Activated naive CD4-positive, alpha-beta T cell treated with anti-CD3 and anti-CD28 coated beads, Interleukin-2, amount 50 U/mL, for 72 hours (primary cell): ENCODE data around the gene RBMS1. TPM values are rescaled to one million over a fixed set of nuclear protein-coding genes. Genes with fewer than 3 reads are reported as not detected.
"Not testable (repeated sequence)": the region's sequence is repeated elsewhere in the genome, so short reads cannot be mapped to it uniquely, and the experiment has no call there.

ENCODE experiments used
- ATAC-seq, 2 donors: fragments of 150-1000 bp; cut with Tn5 transposase; 2 replicates each; pipeline ENCODE4 v1.10.0; 2021; ENCODE audit warnings: mild to moderate bottlenecking in 2 of 2, moderate library complexity in 2 of 2
- DNase-seq, 2 donors: peaks; one replicate each; pipeline ENCODE4 v3.0.0; 2021 to 2022; ENCODE audit warnings: low spot score in 2 of 2
- H3K27ac Mint-ChIP-seq, 2 donors: one replicate each; pipeline ENCODE4 v1.8.0; 2022; ENCODE audit warnings: mild to moderate bottlenecking in 2 of 2, mixed read lengths in 2 of 2
- H3K36me3 Mint-ChIP-seq, 2 donors: one replicate each; pipeline ENCODE4 v1.8.0; 2022; ENCODE audit warnings: mixed read lengths in 2 of 2
- H3K9me3 Mint-ChIP-seq, 2 donors: one replicate each; pipeline ENCODE4 v1.8.0; 2022; ENCODE audit warnings: mixed read lengths in 2 of 2
- total RNA-seq, 2 donors: library from RNA; stranded (reverse); gene quantifications; one replicate each; pipeline ENCODE4 v1.2.3, GENCODE V29; 2022

Gene RBMS1
- total RNA-seq, 2 donors from 2014 or later, result 33.8 to 52.9 TPM

- no peaks in the 10 kb centered on the region for H3K9me3 Mint-ChIP-seq
- DNase-seq, result no peak
- H3K27ac Mint-ChIP-seq, result no peak overlapping the region
- H3K36me3 Mint-ChIP-seq, result peaks cover 0 to 18% of the 10 kb centered on the region in 2 donors
- ATAC-seq, result no peak
These were observed 33.3 kb downstream of the RBMS1 start for GRCh38 chr2:160460333-160460731.

DNA sequence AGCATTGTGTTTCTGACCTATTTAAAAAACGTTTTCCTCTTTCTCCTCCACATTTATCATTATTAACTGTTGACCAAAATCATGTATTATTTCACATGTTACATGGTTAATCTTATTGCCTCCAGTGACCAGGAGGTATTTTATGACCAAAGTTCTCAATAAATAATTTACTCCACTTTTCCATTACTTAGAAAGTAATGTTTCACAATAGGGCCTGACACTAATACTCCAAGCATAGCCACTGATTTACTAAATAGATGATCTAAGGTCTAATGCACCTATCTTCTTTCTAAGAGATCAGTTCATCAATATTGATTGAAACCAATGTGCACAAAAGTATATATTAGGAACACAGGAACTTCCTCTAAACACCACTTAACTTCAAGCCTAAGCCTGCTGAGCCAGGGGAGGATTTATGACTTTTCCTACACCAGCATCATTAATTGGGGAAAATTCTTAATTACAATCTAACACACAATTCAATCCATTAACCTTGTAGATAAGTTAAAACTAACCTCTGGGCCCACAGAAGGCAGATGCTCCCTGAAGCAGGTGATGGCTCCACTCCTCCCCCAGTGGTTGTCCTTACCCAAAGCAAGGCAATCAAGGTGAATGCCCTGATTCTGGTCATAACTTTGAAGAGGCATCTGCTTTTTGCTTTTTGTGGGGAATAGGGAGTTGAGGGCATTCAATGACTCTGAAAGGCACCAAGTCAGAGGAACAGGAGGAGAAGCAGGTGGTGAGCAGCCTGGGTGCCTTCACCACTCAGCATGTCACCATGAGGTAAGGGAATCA, 33.9 kb downstream of the RBMS1 start:
- no peak for DNase-seq
- ATAC-seq, result no peak
- peaks cover 0 to 18% of the 10 kb centered on the region in 2 donors for H3K36me3 Mint-ChIP-seq
- H3K9me3 Mint-ChIP-seq, result no peaks in the 10 kb centered on the region
- H3K27ac Mint-ChIP-seq, result no peak overlapping the region

DNA sequence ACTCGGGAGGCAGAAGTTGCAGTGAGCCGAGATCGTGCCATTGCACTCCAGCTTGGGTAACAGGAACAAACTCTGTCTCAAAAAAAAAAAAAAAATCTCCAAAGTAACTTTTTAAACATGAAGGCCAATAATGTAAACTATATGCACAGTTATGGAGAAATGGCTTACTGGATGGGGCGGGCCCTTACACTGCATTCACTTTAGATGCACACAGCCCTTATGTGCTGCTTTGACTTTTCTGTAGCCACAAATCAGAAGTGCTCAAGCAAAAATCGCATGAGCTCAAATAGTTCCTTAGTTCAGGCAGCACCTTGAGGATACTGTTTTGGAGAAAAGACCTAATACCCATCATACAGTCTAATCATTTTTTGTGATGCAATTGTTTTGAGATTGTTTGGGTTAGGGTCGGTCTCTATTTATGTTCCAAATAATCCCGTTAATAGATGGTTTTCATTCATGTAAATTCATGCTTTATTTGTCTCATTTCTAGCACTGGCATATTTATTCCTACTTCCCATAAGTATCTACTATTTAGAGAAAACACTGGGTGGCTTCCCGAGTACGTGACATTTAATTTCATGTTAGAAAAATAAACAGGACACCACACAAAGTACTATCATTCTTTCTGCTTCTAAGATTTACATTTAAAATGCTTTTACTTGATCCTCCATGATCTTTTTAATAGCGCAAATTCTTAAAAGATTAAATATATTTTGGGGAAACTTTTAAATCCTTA, 34.7 kb downstream of the RBMS1 start:
- ATAC-seq, result no peak
- Mint-ChIP-seq H3K27ac (no peak overlapping the region), H3K36me3 (peaks cover 0 to 18% of the 10 kb centered on the region in 2 donors), H3K9me3 (no peaks in the 10 kb centered on the region)
- no peak for DNase-seq

DNA sequence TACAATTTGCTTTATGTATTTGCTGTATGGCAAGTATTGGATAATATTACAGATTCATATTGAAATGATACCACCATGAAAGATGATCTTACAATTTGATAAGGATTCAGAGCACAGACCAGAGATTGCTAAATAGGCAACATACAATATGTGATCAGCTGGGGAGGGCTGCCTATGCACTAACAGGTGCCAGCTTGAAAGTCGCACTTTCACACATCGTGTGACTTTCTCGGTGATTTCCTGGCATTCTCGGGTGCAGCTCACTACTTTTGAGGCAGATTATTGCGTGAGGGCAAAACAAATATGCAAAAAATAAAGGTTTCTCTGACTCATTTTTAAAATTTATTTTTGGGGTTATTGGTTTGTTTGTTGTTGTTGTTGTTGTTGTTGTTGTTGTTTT, 36.0 kb downstream of the RBMS1 start:
- ATAC-seq, result peak in 1 of 2 donors; percentile 55
- no peak for DNase-seq
- no peaks in the 10 kb centered on the region for H3K9me3 Mint-ChIP-seq
- H3K27ac Mint-ChIP-seq, result peak overlapping the region in 1 of 2 donors; percentile 37
- peaks cover 0 to 18% of the 10 kb centered on the region in 2 donors for H3K36me3 Mint-ChIP-seq

DNA sequence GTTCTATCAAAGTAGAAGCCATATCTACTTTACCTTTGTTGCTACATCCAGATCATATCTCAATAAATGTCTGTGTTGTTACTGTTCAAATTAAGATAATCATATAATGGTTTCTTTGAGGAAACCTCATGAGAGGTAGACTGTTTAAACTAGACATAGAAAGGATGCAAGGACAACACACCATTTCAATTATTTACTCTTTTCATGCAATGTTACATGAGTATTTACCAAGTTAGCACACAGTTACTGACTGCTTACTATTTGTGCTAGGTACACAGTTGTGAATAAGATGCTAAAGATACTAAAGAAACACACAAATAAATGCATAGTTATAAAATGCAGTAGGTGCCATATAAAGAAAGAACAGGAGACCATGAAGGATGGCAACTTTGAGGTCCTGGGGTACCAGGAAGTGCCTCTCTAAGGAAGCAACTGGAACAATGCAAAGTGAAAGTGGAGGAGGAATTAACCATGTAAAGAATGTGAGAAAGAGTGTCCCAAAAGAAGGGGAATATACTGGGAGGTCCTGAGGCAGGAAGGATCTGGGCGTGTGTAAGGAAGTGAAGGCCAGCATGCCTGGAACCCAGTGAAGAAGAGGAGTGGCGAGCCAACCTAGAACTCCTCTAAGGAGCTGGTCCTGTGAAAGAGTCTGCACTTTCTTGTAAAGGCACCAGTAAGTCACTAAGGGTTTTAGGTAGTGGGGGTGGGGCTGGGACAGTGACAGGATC, 39.4 kb downstream of the RBMS1 start:
- Mint-ChIP-seq H3K36me3 (peaks cover 0 to 21% of the 10 kb centered on the region in 2 donors), H3K27ac (no peak overlapping the region), H3K9me3 (no peaks in the 10 kb centered on the region)
- DNase-seq (no peak), ATAC-seq (peak in 1 of 2 donors; percentile 18)

GRCh38 chr2:160453111-160453820, 40.3 kb downstream of the RBMS1 start:
- peaks cover 0 to 18% of the 10 kb centered on the region in 2 donors for H3K36me3 Mint-ChIP-seq
- ATAC-seq (no peak), DNase-seq (no peak)
- no peak overlapping the region for H3K27ac Mint-ChIP-seq
- no peaks in the 10 kb centered on the region for H3K9me3 Mint-ChIP-seq

- H3K27ac Mint-ChIP-seq, result no peak overlapping the region
- ATAC-seq (no peak), DNase-seq (no peak)
- H3K9me3 Mint-ChIP-seq, result peaks cover 0 to 4% of the 10 kb centered on the region in 2 donors
- peaks cover 0 to 17% of the 10 kb centered on the region in 2 donors for H3K36me3 Mint-ChIP-seq
These were observed 43.1 kb downstream of the RBMS1 start for GRCh38 chr2:160450486-160450885.

- not testable (repeated sequence) for ATAC-seq, H3K9me3 Mint-ChIP-seq, DNase-seq, H3K27ac Mint-ChIP-seq
- peaks cover under 1 to 24% of the 10 kb centered on the region in 2 donors for H3K36me3 Mint-ChIP-seq
These were observed 44.8 kb downstream of the RBMS1 start for GRCh38 chr2:160448821-160449220.

- Mint-ChIP-seq H3K36me3 (peaks cover 6 to 39% of the 10 kb centered on the region in 2 donors), H3K9me3 (peaks cover 5 to 20% of the 10 kb centered on the region in 2 donors), H3K27ac (no peak overlapping the region)
- DNase-seq (no peak), ATAC-seq (no peak)
These were observed 47.9 kb downstream of the RBMS1 start for GRCh38 chr2:160445673-160446072.

- no peak for DNase-seq
- peaks cover 10 to 25% of the 10 kb centered on the region in 2 donors for H3K9me3 Mint-ChIP-seq
- no peak for ATAC-seq
- H3K36me3 Mint-ChIP-seq, result peaks cover 12 to 36% of the 10 kb centered on the region in 2 donors
- H3K27ac Mint-ChIP-seq, result no peak overlapping the region
These were observed 51.0 kb downstream of the RBMS1 start for GRCh38 chr2:160442603-160443002.

- ATAC-seq (no peak), DNase-seq (no peak)
- H3K9me3 Mint-ChIP-seq, result peaks cover 10 to 21% of the 10 kb centered on the region in 2 donors
- H3K27ac Mint-ChIP-seq, result no peak overlapping the region
- H3K36me3 Mint-ChIP-seq, result peaks cover 12 to 28% of the 10 kb centered on the region in 2 donors
These were observed 52.7 kb downstream of the RBMS1 start for GRCh38 chr2:160440888-160441287.

- H3K36me3 Mint-ChIP-seq, result peaks cover 12 to 22% of the 10 kb centered on the region in 2 donors
- ATAC-seq, H3K27ac Mint-ChIP-seq, DNase-seq: not testable (repeated sequence)
- H3K9me3 Mint-ChIP-seq, result peaks cover 5 to 16% of the 10 kb centered on the region in 2 donors
These were observed 54.6 kb downstream of the RBMS1 start for GRCh38 chr2:160439038-160439437.

DNA sequence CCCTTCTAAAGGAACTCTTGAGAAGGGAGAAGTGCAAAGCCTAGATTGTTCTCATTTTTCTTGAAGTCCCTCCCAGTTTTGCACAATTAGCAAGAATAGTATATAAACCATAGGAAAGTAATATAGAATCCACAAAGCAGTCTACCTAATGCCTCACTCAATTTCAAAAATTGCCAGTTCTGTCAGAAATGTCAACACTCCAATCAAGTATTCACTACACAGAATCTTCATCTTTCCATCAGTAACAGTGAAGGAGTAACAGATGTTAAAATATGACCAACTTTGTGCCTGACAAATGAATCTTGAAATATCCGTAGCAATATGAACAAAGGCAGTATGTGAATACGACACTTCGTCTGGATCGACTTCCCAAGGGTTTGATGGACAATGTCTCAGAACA, 56.3 kb downstream of the RBMS1 start:
- ATAC-seq (no peak), DNase-seq (no peak)
- H3K27ac Mint-ChIP-seq, result no peak overlapping the region
- peaks cover 6 to 12% of the 10 kb centered on the region in 2 donors for H3K36me3 Mint-ChIP-seq
- peaks cover 5% of the 10 kb centered on the region in 2 donors for H3K9me3 Mint-ChIP-seq

DNA sequence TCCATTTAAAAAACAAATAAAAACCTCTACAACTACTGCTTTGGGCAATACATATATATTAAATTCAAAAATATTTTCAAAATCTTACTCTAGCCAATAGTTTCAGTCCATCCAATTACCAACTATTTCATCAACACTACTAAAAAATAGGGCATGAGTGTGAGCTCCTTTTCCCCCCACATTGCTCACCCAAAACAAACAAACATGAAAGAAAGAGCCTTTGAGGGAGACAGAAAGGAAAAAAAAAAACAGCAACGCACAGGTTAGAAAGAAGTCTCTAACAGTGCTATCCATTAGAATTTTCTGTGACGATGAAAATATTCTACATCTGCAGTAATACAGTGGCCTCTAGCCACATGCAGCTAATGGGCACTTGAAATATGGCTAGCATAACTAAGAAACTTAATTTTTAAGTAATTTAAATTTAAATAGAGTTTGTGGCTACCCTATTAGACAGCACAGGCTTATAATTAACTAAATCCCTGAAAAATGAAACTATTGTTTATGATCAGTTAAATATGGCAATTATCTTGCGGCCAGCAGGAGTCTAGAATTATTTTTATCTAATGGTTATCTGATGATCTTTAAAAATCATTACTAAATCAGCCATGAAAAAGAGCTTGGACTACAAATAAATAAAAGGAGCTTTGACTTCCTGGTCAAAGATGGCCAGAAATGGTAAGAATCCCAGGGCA, 59.2 kb downstream of the RBMS1 start:
- ATAC-seq (no peak), DNase-seq (no peak)
- Mint-ChIP-seq H3K9me3 (peaks cover 0 to 10% of the 10 kb centered on the region in 2 donors), H3K27ac (no peak overlapping the region), H3K36me3 (peaks cover 4 to 32% of the 10 kb centered on the region in 2 donors)

DNA sequence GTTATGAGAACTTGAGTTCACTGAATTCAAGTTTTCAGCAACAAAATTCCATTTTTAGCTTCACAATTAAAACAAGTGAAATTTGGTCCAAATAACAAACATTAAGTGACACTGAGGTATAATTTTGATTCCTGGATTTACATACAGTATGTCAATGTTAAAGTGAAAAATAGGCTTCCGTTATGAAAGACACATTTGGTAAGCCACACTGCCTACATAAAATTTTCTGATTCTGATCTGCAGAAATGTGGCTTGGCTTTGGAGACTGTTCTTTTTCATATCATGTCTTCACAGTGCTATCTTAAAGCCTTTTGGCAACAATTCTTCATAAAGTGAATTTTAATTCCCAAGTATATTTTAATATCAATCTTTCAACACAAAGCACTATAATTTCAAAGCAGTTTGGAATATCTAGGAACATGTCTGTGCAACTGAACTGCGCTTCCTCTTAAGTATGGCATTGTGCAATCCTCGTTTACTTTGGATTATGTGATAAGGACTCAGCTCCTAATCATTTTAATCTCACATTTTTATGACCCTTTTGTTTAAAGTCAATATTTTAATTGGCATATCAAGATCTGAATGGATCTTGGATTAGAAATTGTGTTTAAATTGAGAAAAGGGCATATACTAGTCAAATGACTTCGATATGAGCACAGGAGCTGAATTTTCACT, 60.0 kb downstream of the RBMS1 start:
- Mint-ChIP-seq H3K36me3 (peaks cover 4 to 32% of the 10 kb centered on the region in 2 donors), H3K9me3 (peaks cover 0 to 10% of the 10 kb centered on the region in 2 donors), H3K27ac (no peak overlapping the region)
- ATAC-seq (peak; percentile 73 to 81), DNase-seq (no peak)
